DOHH2 (cell line): ENCODE data around the gene PTPRN2.

Experiments
- H3F3A ChIP-seq: fragments of 200-600 bp; sonication (generic), shearing (Covaris generic); 2 replicates; pipeline ENCODE4 v1.6.0; 2016; ENCODE audit warnings: antibody characterized with exemption, mild to moderate bottlenecking; ENCODE audit not compliant: control insufficient read depth, insufficient read depth
- H3K27ac ChIP-seq: fragments of 200-600 bp; sonication (generic); 2 replicates; pipeline ENCODE4 v1.5.1; 2014; ENCODE audit warnings: low read depth, mild to moderate bottlenecking, low read length, moderate library complexity
- H3K27me3 ChIP-seq: fragments of 200-600 bp; sonication (generic); 2 replicates; pipeline ENCODE4 v1.6.1; 2014; ENCODE audit warnings: mild to moderate bottlenecking, low read length, mixed read lengths; ENCODE audit not compliant: control insufficient read depth
- H3K36me3 ChIP-seq: fragments of 200-600 bp; sonication (generic); 2 replicates; pipeline ENCODE4 v1.6.1; 2014; ENCODE audit warnings: mild to moderate bottlenecking, low read length, moderate library complexity, mixed read lengths; ENCODE audit not compliant: control insufficient read depth
- H3K4me1 ChIP-seq: fragments of 200-600 bp; sonication (generic); 2 replicates; pipeline ENCODE4 v1.6.1; 2014; ENCODE audit warnings: mild to moderate bottlenecking, low read length, mixed read lengths; ENCODE audit not compliant: control insufficient read depth
- H3K4me2 ChIP-seq: fragments of 200-600 bp; sonication (generic); 2 replicates; pipeline ENCODE4 v1.6.0; 2014; ENCODE audit warnings: mild to moderate bottlenecking, low read length, moderate library complexity
- H3K4me3 ChIP-seq: fragments of 200-600 bp; sonication (generic); 2 replicates; pipeline ENCODE4 v1.5.1; 2014; ENCODE audit warnings: mild to moderate bottlenecking, low read length, mixed read lengths
- H3K79me2 ChIP-seq: fragments of 200-600 bp; sonication (generic); 2 replicates; pipeline ENCODE4 v1.6.1; 2014; ENCODE audit warnings: mild to moderate bottlenecking, low read length, mixed read lengths; ENCODE audit not compliant: control insufficient read depth
- H3K9me2 ChIP-seq: fragments of 200-600 bp; sonication (generic); replicated peaks from 2 replicates; pipeline ENCODE4 v1.6.1; 2014; ENCODE audit warnings: mild to moderate bottlenecking, low read length, mixed read lengths; ENCODE audit not compliant: control insufficient read depth
- H3K9me3 ChIP-seq: fragments of 200-600 bp; sonication (generic); 2 replicates; pipeline ENCODE4 v1.6.1; 2014; ENCODE audit warnings: antibody characterized with exemption, low read length, mixed read lengths; ENCODE audit not compliant: control insufficient read depth, insufficient read depth
- H4K20me1 ChIP-seq: fragments of 200-600 bp; sonication (generic); 2 replicates; pipeline ENCODE4 v1.6.0; 2014; ENCODE audit warnings: low read depth, mild to moderate bottlenecking, antibody characterized with exemption, low read length, moderate library complexity; ENCODE audit not compliant: control insufficient read depth, insufficient read depth
- EZH2phosphoT487 ChIP-seq: fragments of 200-600 bp; sonication (generic); IDR thresholded peaks from 2 replicates; pipeline ENCODE4 v1.6.1; 2017; ENCODE audit warnings: borderline replicate concordance, mild to moderate bottlenecking, antibody characterized with exemption, low read length, moderate library complexity, mixed read lengths
- TF ChIP-seq, protein P1 (sequence below): fragments of 200-600 bp; sonication (generic); IDR thresholded peaks from one replicate; pipeline ENCODE4 v1.5.1; 2014; ENCODE audit warnings: antibody characterized with exemption, mild to moderate bottlenecking, low read depth, low read length; ENCODE audit not compliant: poor library complexity, severe bottlenecking

Gene PTPRN2

DNA sequence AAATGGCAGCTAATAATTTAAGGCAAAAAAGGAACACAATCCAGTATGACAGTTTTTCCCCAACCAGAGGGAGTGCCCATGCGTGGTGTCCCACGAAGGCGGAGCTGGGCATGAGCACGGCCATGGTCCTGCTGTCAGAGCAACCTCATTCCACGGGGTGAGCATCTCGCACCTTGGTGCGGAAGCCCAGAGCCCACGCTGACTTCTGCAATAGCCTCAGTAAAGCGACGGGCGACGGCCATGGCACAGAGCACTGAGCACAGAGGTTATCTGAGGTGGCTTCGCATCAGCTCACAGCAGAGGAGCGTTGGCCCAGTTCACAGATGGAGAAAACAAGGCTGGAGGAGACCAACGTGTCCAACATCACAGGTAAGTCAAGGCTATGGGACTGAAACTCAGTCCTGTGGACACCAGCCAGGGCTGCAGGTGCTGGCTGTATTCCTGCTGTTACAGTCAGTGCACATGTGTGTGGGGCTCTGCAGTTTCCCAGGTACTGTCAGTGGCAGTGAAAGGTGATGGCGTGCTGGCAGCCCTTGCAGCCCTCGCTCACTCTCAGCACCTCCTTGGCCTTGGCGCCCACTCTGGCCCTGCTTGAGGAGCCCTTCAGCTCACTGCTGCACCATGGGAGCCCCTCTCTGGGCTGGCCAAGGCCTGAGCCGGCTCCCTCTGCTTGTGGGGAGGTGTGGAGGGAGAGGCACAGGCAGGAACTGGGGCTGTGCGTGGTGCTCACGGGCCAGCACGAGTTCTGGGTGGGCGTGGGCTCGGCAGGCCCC lies 525.6 kb downstream of the PTPRN2 start:
- H3K27me3 ChIP-seq = no peaks in the 10 kb centered on the region
- H3K4me2 ChIP-seq = no peak overlapping the region
- H3K4me1 ChIP-seq = no peaks in the 10 kb centered on the region
- H3K9me3 ChIP-seq = peaks cover 66% of the 10 kb centered on the region
- no peaks in the 10 kb centered on the region for H3K9me2 ChIP-seq
- H3K79me2 ChIP-seq = no peaks in the 10 kb centered on the region
- H4K20me1 ChIP-seq = no peaks in the 10 kb centered on the region
- no peaks in the 10 kb centered on the region for H3K36me3 ChIP-seq
- no peak overlapping the region for H3K4me3 ChIP-seq
- no peak overlapping the region for H3K27ac ChIP-seq
- TF ChIP-seq, protein P1, sequence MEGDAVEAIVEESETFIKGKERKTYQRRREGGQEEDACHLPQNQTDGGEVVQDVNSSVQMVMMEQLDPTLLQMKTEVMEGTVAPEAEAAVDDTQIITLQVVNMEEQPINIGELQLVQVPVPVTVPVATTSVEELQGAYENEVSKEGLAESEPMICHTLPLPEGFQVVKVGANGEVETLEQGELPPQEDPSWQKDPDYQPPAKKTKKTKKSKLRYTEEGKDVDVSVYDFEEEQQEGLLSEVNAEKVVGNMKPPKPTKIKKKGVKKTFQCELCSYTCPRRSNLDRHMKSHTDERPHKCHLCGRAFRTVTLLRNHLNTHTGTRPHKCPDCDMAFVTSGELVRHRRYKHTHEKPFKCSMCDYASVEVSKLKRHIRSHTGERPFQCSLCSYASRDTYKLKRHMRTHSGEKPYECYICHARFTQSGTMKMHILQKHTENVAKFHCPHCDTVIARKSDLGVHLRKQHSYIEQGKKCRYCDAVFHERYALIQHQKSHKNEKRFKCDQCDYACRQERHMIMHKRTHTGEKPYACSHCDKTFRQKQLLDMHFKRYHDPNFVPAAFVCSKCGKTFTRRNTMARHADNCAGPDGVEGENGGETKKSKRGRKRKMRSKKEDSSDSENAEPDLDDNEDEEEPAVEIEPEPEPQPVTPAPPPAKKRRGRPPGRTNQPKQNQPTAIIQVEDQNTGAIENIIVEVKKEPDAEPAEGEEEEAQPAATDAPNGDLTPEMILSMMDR = no peak
- TF ChIP-seq EZH2phosphoT487 = no peak
- no peaks in the 10 kb centered on the region for H3F3A ChIP-seq

DNA sequence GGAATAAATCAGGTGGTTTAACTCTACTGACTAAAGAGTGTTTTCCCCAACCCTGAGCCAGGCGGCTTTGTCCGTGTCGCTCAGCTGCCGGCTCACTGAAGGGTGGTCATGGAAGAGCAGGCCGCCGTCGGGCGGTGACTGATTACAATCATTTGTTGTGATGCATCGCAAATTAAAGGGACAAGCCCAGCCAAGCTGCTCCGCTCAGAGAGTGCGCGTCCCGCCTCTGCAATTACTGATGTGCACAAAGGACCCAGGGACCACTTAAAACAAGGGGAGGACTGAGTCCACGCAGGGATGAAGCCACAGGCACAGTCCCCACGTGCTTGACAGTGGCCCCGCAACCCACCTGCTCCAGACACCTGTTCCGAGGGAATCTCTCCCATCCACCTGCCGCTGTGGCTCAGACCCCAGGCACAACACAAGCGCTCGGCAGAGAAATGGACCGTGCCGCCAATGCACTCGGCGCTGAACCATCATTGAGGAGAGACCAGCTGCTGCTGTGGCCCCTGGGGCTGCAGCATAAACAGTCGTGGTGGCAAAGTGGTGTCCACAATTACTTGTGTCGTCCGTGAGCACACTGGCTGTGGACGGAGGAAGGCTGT lies 526.5 kb downstream of the PTPRN2 start:
- Histone ChIP-seq H3K79me2 (no peaks in the 10 kb centered on the region), H3K4me3 (no peak overlapping the region), H3K27me3 (no peaks in the 10 kb centered on the region), H3K9me2 (no peaks in the 10 kb centered on the region), H3K4me1 (no peaks in the 10 kb centered on the region), H4K20me1 (no peaks in the 10 kb centered on the region), H3K36me3 (no peaks in the 10 kb centered on the region), H3K4me2 (no peak overlapping the region), H3K27ac (no peak overlapping the region), H3F3A (no peaks in the 10 kb centered on the region), H3K9me3 (peaks cover 72% of the 10 kb centered on the region)
- TF ChIP-seq, protein P1 = no peak
- no peak for TF ChIP-seq EZH2phosphoT487

DNA sequence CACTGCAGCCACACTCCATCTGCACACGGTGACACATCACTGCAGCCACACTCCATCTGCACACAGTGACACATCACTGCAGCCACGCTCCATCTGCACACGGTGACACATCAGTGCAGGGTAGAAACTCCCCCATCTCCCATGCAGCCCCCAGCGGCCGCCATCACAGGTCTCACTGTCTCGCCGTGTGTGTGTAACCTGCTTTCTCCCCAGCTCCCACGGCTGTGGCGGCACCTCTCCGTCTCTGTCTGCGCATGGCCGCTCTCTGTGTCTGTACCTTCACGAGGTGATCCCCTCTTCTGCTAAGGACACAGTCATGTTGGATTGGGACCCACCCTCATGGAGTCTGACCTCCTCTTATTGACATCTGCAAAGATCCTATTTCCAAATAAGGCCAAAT lies 527.4 kb downstream of the PTPRN2 start:
- Histone ChIP-seq H3K27ac (no peak overlapping the region), H4K20me1 (no peaks in the 10 kb centered on the region), H3K27me3 (no peaks in the 10 kb centered on the region), H3K9me2 (no peaks in the 10 kb centered on the region), H3K4me3 (no peak overlapping the region), H3K4me1 (no peaks in the 10 kb centered on the region), H3F3A (no peaks in the 10 kb centered on the region), H3K9me3 (peaks cover 72% of the 10 kb centered on the region), H3K79me2 (no peaks in the 10 kb centered on the region), H3K4me2 (no peak overlapping the region), H3K36me3 (no peaks in the 10 kb centered on the region)
- TF ChIP-seq, protein P1 = no peak
- TF ChIP-seq EZH2phosphoT487 = no peak
